UCSD-AML1 (cell line): Measurements from ENCODE around the gene NFATC2IP.
"Not testable (repeated sequence)": the region's sequence is repeated elsewhere in the genome, so short reads cannot be mapped to it uniquely, and the experiment has no call there.

Source experiments
- DNase-seq: peaks from one replicate; lab custom pipeline; 2025; ENCODE audit not compliant: unreplicated experiment; lab: John Stamatoyannopoulos, UW

NFATC2IP gene

DNA sequence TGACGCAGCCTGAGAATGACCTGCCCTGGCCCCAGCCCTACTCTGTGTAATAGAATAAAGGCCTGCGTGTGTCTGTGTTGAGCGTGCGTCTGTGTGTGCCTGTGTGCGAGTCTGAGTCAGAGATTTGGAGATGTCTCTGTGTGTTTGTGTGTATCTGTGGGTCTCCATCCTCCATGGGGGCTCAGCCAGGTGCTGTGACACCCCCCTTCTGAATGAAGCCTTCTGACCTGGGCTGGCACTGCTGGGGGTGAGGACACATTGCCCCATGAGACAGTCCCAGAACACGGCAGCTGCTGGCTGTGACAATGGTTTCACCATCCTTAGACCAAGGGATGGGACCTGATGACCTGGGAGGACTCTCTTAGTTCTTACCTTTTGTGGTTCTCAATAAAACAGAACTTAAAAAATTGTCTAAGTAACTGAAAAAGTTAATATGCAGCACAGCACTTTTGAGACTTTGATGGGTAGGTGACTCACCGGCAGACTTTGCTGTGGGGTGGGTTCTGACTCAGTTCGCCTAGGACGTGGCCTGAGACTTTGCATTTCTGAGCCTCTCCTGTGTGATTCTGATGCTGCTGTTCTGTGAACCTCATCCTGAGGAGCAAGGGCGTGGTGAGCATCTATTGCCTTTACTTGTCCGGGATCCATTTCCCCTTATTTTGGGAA, 39.8 kb downstream of the NFATC2IP start:
- DNase-seq: no peak

GRCh38 chr16:28991687-28992086, 41.0 kb downstream of the NFATC2IP start:
- no peak for DNase-seq

GRCh38 chr16:28992496-28992895, 41.8 kb downstream of the NFATC2IP start:
- no peak for DNase-seq

DNA sequence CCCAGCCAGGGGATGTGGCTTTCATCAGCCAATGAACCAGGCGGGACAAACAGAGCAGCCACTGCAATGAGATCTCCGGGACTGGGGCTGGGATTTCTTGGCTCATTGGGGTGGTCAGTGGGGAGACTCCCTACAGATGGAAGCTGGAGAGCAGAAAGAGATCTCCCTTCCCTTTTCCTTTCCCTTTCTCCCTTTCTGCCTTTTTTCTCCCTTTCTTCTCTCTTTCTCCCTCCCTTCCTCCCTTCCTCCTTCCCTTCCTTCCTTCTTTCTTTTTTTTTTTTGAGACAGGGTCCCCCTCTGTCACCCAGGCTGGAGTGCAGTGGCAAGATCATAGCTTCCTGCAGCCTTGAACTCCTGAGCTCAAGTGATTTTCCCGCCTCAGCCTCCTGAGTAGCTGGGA, 48.1 kb downstream of the NFATC2IP start:
- no peak for DNase-seq

DNA sequence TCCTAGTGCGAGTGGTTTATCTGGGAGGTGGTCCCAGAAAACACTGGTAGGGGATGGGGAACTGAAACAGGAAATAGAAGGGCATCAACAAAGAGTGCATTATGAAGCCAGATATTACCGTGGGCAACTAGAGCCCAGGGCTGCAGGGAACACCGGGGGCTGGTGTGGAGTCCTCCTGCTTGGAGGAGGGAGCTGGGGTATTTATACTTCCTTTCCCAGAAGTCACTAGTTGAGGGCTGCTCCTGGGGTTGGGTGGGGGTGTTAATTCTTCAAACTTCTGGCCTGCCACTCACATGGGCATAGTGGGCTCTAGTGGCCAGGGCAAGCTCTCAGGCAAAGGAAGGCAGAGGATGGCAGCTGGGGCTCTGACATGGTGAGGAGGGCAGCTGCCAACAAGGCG, 48.8 kb downstream of the NFATC2IP start:
- no peak for DNase-seq

DNA sequence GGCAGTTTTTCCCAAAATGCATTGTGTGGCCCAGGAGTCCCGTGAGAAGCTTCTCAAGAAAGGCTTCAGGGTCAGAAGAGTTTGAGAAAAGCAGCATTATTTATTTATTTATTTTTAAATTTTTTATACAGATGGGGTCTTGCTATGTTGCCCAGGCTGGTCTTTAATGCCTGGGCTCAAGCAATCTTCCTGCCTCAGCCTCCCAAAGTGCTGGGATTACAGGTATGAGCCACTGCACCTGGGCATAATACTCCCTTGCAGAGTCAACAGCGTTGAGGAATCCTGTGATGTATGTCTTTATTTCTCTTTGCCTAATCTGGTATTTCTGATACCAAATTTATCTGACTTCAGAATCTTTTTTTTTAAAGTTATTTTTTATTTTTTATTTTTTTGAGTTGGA, 49.3 kb downstream of the NFATC2IP start:
- no peak for DNase-seq

DNA sequence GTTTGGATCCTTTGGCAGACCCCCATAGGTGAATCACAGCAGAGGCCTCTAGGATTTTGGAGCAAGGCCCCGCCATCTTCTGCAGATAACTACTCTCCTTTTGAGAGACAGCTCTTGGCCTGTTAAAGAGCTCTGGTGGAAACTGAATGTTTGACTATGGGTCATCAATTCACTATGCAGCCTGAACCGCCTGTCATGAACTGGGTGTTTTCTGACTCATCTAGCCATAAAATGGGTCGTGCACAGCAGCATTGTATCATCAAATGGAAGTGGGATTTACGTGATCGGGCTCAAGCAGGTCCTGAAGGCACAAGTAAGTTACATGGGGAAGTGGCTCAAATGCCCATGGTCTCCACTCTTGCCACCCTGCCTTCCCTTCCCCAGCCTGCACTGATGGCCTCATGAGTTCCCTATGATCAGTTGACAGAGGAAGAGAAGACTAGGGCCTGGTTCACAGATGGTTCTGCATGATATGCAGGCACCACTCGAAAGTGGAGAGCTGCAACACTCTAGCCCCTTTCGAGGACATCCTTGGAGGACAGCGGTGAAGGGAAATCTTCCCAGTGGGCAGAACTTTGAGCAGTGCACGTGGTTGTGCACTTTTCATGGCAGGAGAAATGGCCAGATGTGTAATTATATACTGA, 53.9 kb downstream of the NFATC2IP start:
- not testable (repeated sequence) for DNase-seq

GRCh38 chr16:29007730-29008593, 57.2 kb downstream of the NFATC2IP start:
- DNase-seq: peak; percentile 50

DNA sequence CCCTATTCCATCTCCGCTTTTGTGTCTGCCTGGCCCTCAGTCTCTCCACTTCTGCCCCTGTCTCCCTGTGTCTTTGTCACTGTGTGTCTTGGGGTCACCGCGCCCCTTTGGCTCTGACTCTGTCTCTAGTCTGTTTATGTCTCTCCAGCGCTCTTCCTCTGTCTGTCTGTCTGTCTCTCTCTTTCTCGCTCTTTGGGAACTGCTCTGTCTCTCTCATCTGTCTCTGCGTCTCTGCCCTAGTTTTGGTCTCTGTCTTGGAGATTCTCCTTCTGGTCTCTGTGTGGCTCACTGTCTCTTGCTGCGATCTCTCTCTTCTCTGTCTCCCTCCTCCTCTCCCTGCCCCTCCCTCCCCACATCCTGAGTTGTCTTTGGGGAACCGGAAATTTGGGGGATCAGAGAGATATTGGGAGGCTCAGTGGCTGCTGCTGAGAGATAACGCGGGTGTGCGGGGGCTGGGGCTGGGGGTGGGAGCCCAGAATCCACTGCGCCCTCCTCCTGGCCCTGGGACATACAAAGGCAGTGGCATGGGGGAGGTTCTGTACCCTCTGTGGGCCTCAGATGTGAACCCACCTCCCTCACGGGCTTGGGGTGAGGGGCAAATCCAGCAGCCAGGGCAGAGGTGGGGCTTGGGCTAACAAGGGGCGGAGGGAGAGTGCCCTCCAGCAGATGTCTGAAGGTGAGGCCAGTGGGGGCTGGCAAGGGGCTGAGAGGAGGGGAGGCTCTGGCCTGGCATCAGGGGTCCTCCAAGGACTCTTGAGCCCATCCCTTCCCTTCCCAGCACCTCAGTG, 58.5 kb downstream of the NFATC2IP start:
- DNase-seq: peak; percentile 84

DNA sequence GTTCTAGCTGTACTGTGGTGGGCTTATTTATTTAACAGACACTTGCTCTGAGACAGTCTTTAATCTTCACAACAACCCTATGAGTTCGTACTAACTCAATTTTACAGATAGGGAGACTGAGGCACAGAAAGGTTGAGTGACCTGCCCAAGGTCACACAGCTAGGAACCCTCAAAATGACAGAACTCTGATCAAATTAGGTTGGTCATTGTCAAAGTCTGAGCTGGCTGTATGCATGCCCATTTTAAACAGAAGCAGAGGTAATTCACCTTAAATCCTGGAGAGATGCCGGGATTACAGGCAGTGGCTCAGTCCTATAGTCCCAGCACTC, 59.1 kb downstream of the NFATC2IP start:
- DNase-seq: no peak

- peak; percentile 37 for DNase-seq
Measured at GRCh38 chr16:29011112-29011511, 60.4 kb downstream of the NFATC2IP start.

- no peak for DNase-seq
Measured at GRCh38 chr16:29011851-29012250, 61.1 kb downstream of the NFATC2IP start.

DNA sequence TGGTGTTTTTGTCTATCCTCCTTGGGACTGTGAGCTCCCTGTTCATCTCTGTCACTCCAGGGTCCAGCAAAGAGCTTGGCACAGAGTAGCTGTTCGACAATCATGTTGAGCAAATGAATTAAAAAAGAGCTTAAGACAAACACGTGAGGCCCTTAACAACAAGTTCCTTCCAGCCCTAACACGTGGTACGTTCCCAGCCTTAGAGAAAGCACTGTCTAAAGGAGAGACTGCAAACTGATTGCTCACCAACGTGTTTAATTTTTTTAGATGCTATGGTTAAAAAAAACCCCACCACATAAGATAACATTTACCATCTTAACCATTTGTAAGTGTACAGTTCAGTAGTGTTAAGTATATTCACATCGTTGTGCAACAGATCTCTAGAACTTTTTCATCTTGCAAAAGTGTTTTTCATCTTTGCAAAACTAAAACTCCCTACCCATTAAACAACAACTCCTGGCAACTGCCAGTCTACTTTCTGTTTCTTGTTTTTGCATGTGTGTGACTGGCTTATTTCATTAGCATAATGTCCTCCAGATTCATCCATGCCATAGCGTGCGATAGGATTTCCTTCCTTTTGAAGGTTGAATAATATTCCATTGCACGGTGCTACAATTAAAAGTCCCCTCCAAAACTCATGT, 62.3 kb downstream of the NFATC2IP start:
- DNase-seq: no peak

DNA sequence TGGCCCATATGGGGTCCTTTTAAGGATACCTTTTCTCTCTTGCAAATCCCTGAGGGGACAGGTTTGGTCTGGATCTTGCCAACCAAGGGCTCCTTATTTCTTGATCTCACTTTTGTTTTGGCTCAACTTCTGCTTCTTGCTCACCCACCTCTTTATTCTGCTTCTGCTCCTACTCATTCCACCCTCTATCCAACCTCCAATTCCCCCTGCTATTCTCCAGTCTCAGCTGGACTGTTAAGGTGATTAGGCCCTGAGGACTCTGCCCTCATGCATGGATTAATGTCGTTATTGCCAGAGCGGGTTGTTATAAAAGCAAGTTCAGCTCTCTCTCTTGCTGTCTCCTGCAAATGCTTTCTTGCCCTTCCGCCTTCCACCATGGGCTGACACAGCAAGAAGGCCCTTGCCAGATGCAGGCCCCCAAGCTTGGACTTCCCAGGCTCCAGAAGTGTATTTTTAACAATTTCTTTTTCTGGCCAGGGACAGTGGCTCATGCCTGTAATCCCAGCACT, 63.9 kb downstream of the NFATC2IP start:
- no peak for DNase-seq
